PC-9 (cell line): Measurements from ENCODE around the gene KIAA0513.

Experiments used
- CTCF ChIP-seq: fragments of 200-600 bp; sonication (generic); conservative IDR thresholded peaks from 2 replicates; pipeline ENCODE4 v1.6.1; 2017; ENCODE audit warnings: mixed run types, antibody characterized with exemption, mild to moderate bottlenecking, moderate library complexity
- EZH2 ChIP-seq: fragments of 200-600 bp; sonication (generic); IDR thresholded peaks from 2 replicates; pipeline ENCODE4 v1.8.0; 2017; ENCODE audit warnings: antibody characterized with exemption, low read depth

- TF ChIP-seq CTCF: no peak
- TF ChIP-seq EZH2: no peak
Measured at GRCh38 chr16:85017633-85018032, 10.0 kb upstream of the KIAA0513 start.
